Measurements from ENCODE around the gene HRCT1.

- TF ChIP-seq FOXA1 (IDR thresholded peaks at IDR 0.05): no peak
- TF ChIP-seq ELF4 (IDR thresholded peaks at IDR 0.05): no peak
- TF ChIP-seq BHLHE40 (IDR thresholded peaks at IDR 0.05; ENCODE audit: borderline replicate concordance): no peak
- no peak for TF ChIP-seq SP1 (IDR thresholded peaks at IDR 0.05)
- TF ChIP-seq ARNT (IDR thresholded peaks at IDR 0.05): no peak
- no peak for TF ChIP-seq HDGF (IDR thresholded peaks at IDR 0.05; ENCODE audit: borderline replicate concordance)
These were observed 45.7 kb downstream of the HRCT1 start for GRCh38 chr9:35951736-35952135.

Measured in HEK293T (cell line).